ENCODE measurements around the gene AKT1.
"Not testable (repeated sequence)": the region's sequence is repeated elsewhere in the genome, so short reads cannot be mapped to it uniquely, and the experiment has no call there.

The AKT1 gene

DNA sequence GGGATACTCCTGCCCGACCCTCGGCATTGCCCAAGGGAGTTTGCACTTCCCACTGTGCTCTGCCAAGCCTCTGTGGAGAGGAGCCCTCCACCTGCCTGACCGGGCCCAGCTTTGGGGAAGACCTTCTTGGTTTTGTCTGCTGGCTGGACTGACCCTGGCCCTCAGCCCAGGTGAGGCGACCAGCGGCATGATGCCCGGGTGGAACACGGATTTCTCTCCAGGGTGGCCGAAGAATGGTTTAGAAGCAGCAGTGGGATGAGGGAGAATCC, 21.0 kb upstream of the AKT1 start:
- H3K4me3 ChIP-seq (replicated peaks in 1 of 2; ENCODE audit: low read depth in 2 of 2, low read length in 2 of 2) = peak overlapping the region; percentile 71 to 87
- TF ChIP-seq, protein P1, sequence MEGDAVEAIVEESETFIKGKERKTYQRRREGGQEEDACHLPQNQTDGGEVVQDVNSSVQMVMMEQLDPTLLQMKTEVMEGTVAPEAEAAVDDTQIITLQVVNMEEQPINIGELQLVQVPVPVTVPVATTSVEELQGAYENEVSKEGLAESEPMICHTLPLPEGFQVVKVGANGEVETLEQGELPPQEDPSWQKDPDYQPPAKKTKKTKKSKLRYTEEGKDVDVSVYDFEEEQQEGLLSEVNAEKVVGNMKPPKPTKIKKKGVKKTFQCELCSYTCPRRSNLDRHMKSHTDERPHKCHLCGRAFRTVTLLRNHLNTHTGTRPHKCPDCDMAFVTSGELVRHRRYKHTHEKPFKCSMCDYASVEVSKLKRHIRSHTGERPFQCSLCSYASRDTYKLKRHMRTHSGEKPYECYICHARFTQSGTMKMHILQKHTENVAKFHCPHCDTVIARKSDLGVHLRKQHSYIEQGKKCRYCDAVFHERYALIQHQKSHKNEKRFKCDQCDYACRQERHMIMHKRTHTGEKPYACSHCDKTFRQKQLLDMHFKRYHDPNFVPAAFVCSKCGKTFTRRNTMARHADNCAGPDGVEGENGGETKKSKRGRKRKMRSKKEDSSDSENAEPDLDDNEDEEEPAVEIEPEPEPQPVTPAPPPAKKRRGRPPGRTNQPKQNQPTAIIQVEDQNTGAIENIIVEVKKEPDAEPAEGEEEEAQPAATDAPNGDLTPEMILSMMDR (IDR thresholded peaks at IDR 0.05; ENCODE audit: low read depth, low read length) = no peak
- no peak for DNase-seq (ENCODE audit: low read depth in 2 of 2)

DNA sequence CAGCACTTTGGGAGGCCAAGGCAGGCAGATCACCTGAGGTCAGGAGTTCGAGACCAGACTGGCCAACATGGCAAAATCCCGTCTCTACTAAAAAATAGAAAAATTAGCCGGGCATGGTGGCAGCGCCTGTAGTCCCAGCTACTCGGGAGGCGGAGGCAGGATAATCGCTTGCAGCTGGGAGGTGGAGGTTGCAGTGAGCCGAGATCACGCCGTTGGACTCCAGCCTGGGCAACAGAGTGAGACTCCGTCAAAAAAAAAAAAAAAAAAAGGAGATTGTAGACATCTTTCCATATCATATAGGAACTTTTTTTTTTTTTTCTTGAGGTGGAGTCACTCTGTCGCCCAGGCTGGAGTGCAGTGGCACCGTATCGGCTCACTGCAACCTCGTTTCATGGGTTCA, 19.2 kb upstream of the AKT1 start:
- DNase-seq (ENCODE audit: low read depth in 2 of 2) = not testable (repeated sequence)
- peak overlapping the region; percentile 83 to 87 for H3K4me3 ChIP-seq (replicated peaks in 1 of 2; ENCODE audit: low read depth in 2 of 2, low read length in 2 of 2)

DNA sequence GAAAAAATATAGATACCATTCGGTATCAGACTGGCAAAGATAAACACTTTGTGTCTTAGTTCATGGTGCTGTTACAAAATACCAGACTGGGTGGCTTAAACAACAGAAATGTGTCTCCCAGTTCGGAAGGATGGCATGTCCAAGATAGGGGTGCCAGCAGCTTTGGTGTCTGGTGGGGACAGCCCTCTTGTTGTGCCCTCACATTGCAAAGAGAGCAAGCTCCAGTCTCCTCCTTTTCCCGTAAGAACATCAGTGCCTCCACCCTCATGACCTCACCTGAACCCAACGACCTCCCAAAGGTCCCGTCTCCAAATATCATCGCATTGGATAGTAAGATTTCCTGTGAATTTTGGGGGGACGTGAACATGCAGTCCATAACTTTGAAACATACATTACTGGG, 17.7 kb upstream of the AKT1 start:
- TF ChIP-seq, protein P1 (IDR thresholded peaks at IDR 0.05; ENCODE audit: low read depth, low read length) = no peak
- H3K4me3 ChIP-seq (replicated peaks in 1 of 2; ENCODE audit: low read depth in 2 of 2, low read length in 2 of 2) = no peak overlapping the region
- no peak for DNase-seq (ENCODE audit: low read depth in 2 of 2)

DNA sequence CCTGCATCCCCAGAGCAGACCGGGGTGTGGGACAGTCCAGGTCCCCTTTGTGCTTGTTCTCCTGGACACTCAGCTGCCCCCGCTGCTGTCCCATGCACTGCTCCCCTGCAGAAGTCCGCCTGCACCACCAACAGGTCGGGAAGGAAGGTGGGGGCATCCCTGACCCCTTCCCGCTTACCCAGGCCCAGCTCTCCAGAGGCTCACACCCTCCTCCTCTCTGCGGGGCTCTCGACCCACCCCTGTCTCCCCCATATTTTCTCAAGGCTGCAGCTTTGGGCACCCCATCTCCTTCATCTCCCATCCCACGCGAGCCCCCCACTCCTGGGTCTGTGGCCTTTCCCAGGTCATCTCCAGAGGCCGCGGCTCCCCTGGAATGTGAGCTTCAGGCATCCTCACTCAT, 14.8 kb upstream of the AKT1 start:
- DNase-seq (ENCODE audit: low read depth in 2 of 2) = no peak
- H3K4me3 ChIP-seq (replicated peaks in 1 of 2; ENCODE audit: low read depth in 2 of 2, low read length in 2 of 2) = no peak overlapping the region
- TF ChIP-seq, protein P1 (IDR thresholded peaks at IDR 0.05; ENCODE audit: low read depth, low read length) = no peak

DNA sequence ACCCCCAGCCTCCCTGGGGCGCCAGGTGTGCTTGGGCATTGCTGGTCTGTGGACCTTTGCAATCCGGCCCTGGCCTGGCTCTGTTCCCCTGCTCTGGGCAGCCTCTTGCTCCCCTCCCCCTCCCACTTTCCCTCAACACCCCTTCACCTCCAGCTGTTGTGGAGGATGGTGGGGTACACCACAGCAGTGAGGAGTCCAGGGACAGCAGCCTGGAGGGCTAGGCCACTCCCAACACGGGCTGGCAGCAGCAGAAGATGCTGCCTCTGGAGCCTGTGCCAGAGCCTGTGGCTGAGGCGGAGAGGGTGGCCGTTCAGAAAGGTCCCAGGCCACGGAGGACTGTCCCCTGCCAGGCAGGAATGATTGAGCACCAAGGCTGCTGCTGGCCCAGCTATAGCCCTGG, 12.9 kb upstream of the AKT1 start:
- H3K4me3 ChIP-seq (replicated peaks in 1 of 2; ENCODE audit: low read depth in 2 of 2, low read length in 2 of 2) = no peak overlapping the region
- DNase-seq (ENCODE audit: low read depth in 2 of 2) = no peak
- TF ChIP-seq, protein P1 (IDR thresholded peaks at IDR 0.05; ENCODE audit: low read depth, low read length) = no peak

DNA sequence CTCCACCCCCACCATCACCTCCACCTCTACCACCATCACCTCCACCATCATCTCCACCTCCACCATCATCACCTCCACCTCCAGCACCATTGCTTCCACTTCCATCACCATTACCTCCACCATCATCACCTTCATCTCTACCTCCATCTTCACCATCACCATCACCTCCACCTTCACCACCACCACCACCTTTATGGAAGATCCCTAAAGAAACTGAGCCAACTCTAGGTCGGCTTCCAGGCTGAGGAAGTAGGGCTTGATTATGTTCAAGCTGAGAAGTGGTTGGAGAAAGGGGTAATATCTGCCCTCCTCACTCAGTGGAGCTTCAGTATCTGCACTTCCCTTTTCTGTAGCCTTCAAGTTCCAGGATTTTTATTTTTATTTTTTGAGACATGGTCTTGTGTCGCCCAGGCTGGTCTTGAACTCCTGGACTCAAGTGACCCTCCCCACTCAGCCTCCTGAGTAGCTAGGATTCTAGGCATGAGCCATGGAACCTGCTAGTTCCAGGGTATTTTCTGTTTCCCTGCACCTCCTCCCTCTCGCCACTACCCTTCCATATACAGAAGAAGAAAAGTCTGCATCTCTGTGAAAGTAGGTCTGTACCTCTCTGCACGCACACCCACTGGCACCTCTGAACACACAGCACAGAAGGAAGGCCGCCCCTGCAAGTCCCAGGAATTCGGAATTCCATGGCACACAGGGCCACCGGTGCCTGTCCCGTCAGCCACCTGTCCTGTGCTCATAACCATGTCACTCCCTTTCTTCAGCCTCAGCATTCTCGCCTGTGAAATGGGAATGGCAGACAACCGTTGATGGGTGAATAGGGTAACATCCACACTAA, 11.3 kb upstream of the AKT1 start:
- no peak overlapping the region for H3K4me3 ChIP-seq (replicated peaks in 1 of 2; ENCODE audit: low read depth in 2 of 2, low read length in 2 of 2)
- no peak for DNase-seq (ENCODE audit: low read depth in 2 of 2)
- TF ChIP-seq, protein P1 (IDR thresholded peaks at IDR 0.05; ENCODE audit: low read depth, low read length) = no peak

DNA sequence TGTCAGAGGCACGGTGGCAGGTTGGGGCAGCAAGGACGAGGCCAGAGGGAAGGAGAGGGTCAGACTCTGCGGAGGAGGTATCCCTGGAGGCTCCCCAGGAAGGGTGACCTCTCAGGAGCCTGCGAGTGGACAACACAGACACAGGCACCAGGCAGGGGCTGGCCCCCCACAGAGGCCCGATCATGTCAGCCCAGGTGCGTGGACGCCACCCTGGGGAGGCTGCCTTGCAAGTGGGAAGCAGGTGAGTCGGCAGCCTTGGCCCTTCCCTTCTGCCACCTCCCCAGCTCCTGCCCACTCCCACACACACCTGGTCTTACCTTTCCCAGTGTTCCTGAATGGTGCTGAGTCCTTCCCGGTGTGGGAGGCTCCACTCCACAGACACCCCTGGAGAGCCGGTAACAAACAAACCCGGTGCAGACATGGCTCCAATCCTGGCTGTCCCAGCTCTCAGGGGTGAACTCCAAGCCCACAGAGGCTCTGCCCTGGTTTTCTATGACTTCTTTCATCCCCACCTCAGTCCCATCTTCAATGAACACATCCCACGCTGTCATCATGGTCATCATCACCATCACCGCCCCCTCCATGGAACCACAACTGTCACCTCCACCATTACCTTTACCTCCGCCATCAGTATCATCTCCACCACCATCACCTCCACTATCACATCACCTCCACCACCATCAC, 10.5 kb upstream of the AKT1 start:
- no peak overlapping the region for H3K4me3 ChIP-seq (replicated peaks in 1 of 2; ENCODE audit: low read depth in 2 of 2, low read length in 2 of 2)
- no peak for DNase-seq (ENCODE audit: low read depth in 2 of 2)
- TF ChIP-seq, protein P1 (IDR thresholded peaks at IDR 0.05; ENCODE audit: low read depth, low read length) = no peak

Measured in cardiac fibroblast (primary cell).